ENCODE data around the gene NAT8L. TPM values are rescaled to one million over a fixed set of nuclear protein-coding genes. Genes with fewer than 3 reads are reported as not detected.

Gene NAT8L
- total and polyA plus RNA-seq, 7 donors = under 0.01 to 2.4 (median 0.28) TPM; not detected in 2

- Histone ChIP-seq H3K4me1 (no peaks in the 10 kb centered on the region), H3K9me3 (no peaks in the 10 kb centered on the region), H3K4me3 (no peak overlapping the region), H3K27me3 (peaks cover 0 to 2% (median 0%) of the 10 kb centered on the region in 3 donors), H3K27ac (no peak overlapping the region), H3K36me3 (no peaks in the 10 kb centered on the region)
- peak; percentile 50 for DNase-seq
- intact Hi-C loops (cut with DNase I) = no loop called here
- TF ChIP-seq EP300 (IDR thresholded peaks at IDR 0.05) = no peak
- TF ChIP-seq, protein P1, sequence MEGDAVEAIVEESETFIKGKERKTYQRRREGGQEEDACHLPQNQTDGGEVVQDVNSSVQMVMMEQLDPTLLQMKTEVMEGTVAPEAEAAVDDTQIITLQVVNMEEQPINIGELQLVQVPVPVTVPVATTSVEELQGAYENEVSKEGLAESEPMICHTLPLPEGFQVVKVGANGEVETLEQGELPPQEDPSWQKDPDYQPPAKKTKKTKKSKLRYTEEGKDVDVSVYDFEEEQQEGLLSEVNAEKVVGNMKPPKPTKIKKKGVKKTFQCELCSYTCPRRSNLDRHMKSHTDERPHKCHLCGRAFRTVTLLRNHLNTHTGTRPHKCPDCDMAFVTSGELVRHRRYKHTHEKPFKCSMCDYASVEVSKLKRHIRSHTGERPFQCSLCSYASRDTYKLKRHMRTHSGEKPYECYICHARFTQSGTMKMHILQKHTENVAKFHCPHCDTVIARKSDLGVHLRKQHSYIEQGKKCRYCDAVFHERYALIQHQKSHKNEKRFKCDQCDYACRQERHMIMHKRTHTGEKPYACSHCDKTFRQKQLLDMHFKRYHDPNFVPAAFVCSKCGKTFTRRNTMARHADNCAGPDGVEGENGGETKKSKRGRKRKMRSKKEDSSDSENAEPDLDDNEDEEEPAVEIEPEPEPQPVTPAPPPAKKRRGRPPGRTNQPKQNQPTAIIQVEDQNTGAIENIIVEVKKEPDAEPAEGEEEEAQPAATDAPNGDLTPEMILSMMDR (IDR thresholded peaks at IDR 0.05) = no peak
- TF ChIP-seq POLR2A (IDR thresholded peaks at IDR 0.05) = no peak
- WGBS, 2 donors = 81 to 91% methylated on average over 12 of the region's 12 CpGs
Measured at GRCh38 chr4:2075171-2075986, 16.3 kb downstream of the NAT8L start.

DNA sequence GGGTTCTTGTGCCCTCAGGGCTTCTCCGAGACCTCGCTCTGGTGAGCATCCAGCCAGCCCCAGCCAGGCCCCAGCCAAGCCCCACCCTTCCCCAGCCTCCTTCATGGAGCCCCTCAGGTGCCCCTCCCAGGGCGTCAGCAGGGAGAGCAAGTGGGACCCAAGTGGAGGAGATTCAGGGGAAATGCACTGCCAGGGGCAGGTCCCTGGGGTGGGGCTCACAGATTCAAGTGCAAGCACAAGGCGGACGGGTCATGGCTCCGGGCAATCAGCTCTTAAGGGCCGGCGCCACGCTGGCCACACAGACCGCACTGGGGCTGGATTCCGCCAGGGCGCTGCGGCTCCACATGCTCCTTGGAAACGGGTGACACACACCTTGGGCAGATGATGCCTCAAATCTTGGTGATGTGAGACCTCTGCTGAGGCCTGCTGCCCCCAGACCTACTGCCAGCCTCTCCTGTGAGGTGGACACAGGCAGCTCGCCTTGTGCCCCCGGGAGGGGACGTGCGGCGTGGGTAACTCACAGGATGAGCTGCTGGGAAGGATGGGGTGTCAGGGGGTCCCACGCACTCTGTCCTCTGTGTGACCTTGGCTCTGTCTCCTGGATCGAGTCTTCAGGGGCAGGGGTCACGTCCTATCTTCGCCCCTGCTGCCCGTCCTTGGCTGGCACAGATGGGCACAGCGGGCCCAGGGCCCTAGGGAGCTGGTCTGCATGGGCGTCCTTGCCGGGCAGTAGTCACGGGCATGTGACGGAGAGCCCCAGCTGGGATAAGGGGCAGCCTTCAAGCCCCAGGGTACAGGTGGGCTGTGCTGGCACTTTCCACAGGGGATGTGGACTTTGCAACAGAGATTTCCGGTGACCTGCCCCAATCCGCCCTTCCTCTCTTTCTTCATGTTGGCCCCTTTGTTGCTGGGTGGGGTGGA lies 17.1 kb downstream of the NAT8L start:
- intact Hi-C loops (cut with DNase I) = no loop called here
- no peak for DNase-seq
- WGBS, 2 donors = 88 to 92% methylated on average over 31 of the region's 31 CpGs
- Histone ChIP-seq H3K27ac (no peak overlapping the region), H3K9me3 (no peaks in the 10 kb centered on the region), H3K27me3 (no peaks in the 10 kb centered on the region), H3K4me3 (no peak overlapping the region), H3K4me1 (no peaks in the 10 kb centered on the region), H3K36me3 (no peaks in the 10 kb centered on the region)
- TF ChIP-seq POLR2A (IDR thresholded peaks at IDR 0.05) (no peak), POLR2AphosphoS5 (IDR thresholded peaks at IDR 0.05) (no peak), EP300 (IDR thresholded peaks at IDR 0.05) (no peak)
- TF ChIP-seq, protein P1 (IDR thresholded peaks at IDR 0.05) = no peak

DNA sequence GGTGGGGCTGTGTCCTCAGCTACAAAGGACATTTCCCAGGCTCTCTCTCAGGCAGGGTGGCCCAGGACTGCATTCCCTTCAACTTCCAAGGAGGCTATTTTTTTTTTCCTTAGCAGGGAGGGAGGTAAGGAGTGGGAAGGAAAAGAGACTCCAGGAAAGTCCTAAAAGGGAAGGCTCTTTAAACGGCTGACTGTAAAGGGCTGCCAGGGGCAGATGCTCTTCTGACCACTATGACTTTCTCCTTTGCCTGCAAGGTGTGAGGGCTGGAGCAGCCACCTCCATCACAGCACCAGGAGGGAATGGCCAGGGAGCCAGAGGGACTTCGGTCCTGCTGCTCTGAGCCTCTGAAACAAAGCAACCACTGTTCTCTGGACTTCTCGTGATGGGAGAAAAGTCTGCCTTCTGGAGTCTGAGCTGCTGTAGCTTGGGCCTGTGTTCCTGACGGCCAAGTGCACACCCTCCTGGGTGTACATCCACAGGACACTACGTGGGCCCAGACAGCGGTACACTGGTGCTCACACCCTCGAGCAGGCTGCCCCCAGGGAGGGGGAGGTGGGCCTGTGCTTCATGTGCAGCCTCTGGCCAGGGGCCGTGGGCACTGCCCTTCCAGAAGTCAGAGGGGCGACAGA lies 17.9 kb downstream of the NAT8L start:
- 70 to 81% methylated on average over 9 of the region's 9 CpGs for WGBS, 2 donors
- no peak overlapping the region for H3K27ac ChIP-seq
- no peak overlapping the region for H3K4me3 ChIP-seq
- peak; percentile 52 for DNase-seq
- H3K9me3 ChIP-seq = no peaks in the 10 kb centered on the region
- TF ChIP-seq EP300 (IDR thresholded peaks at IDR 0.05) (no peak), POLR2A (IDR thresholded peaks at IDR 0.05) (no peak), POLR2AphosphoS5 (IDR thresholded peaks at IDR 0.05) (no peak)
- TF ChIP-seq, protein P1 (IDR thresholded peaks at IDR 0.05) = no peak
- intact Hi-C loops (cut with DNase I) = no loop called here
- H3K27me3 ChIP-seq = no peaks in the 10 kb centered on the region
- H3K36me3 ChIP-seq = no peaks in the 10 kb centered on the region
- H3K4me1 ChIP-seq = no peaks in the 10 kb centered on the region

DNA sequence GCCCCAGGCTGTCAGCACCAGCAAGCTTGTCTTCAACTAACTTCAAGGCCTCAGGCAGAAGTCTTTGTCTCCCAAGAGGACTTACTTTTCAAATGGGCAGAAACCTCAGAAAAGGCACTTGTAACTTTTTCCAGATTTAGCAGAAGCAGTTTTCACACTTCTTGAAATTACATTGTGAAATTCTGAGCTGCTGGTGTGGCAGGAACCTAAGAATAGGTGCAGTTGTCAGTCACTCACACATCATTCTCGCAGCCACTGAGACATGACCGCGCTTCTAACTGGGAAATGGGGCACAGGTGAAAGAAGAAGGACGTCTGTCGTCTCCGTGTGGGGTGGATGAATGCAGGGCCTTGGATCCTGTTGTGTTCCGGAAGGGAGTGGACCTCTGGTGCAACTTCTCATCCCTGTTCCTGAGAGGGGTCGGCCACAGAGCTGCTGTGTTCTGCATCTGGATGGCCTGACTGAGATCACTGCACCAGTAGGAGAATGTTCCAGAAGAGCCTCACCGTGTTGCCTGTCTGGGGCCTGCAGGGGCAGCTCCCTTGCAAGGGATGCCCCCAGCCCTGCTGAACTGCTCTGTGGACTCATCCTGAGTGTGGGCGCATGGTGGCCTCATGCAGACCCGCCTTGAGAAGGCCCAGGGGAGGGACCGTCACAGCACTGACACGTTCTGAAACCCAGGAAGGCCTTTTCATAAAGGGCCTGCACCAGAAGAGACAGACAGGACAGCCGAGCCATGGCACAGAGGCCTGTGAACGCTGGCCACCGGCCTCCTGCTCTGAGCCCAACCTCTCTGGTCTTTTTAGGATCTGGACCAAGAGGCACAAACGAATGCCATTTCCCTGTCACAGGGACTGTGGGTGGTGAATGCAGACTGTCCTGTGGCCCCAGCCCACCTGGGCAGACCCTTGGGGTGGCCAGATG lies 18.7 kb downstream of the NAT8L start:
- no peaks in the 10 kb centered on the region for H3K9me3 ChIP-seq
- H3K36me3 ChIP-seq = no peaks in the 10 kb centered on the region
- peak; percentile 42 for DNase-seq
- TF ChIP-seq POLR2AphosphoS5 (IDR thresholded peaks at IDR 0.05) (no peak), EP300 (IDR thresholded peaks at IDR 0.05) (no peak), POLR2A (IDR thresholded peaks at IDR 0.05) (no peak)
- TF ChIP-seq, protein P1 (IDR thresholded peaks at IDR 0.05) = no peak
- WGBS, 2 donors = 89 to 90% methylated on average over 17 of the region's 17 CpGs
- intact Hi-C loops (cut with DNase I) = no loop called here
- H3K27ac ChIP-seq = no peak overlapping the region
- no peaks in the 10 kb centered on the region for H3K27me3 ChIP-seq
- H3K4me1 ChIP-seq = no peaks in the 10 kb centered on the region
- no peak overlapping the region for H3K4me3 ChIP-seq

All from sigmoid colon (tissue), 7 donors.